ENCODE measurements around the gene ACP1.

The ACP1 gene

GRCh38 chr2:284896-285492 is 20.2 kb downstream of the ACP1 start:
- no peak for TF ChIP-seq CTCF (IDR thresholded peaks at IDR 0.05; ENCODE audit: insufficient read depth, low read depth, low read length, missing control alignments)
- DNase-seq (ENCODE audit: low read depth): no peak
- no peak overlapping the region for H3K4me3 ChIP-seq (ENCODE audit: low read depth, low read length)

GRCh38 chr2:285531-285930 is 20.8 kb downstream of the ACP1 start:
- TF ChIP-seq CTCF (IDR thresholded peaks at IDR 0.05; ENCODE audit: insufficient read depth, low read depth, low read length, missing control alignments): no peak
- no peak for DNase-seq (ENCODE audit: low read depth)
- H3K4me3 ChIP-seq (ENCODE audit: low read depth, low read length): no peak overlapping the region

- TF ChIP-seq CTCF (IDR thresholded peaks at IDR 0.05; ENCODE audit: insufficient read depth, low read depth, low read length, missing control alignments): no peak
- DNase-seq (ENCODE audit: low read depth): no peak
- no peak overlapping the region for H3K4me3 ChIP-seq (ENCODE audit: low read depth, low read length)
Measured at GRCh38 chr2:286035-286434, 21.3 kb downstream of the ACP1 start.

- no peak for DNase-seq (ENCODE audit: low read depth)
- H3K4me3 ChIP-seq (ENCODE audit: low read depth, low read length): no peak overlapping the region
- TF ChIP-seq CTCF (IDR thresholded peaks at IDR 0.05; ENCODE audit: insufficient read depth, low read depth, low read length, missing control alignments): no peak
Measured at GRCh38 chr2:286774-287392, 22.1 kb downstream of the ACP1 start.

GRCh38 chr2:287471-287885 is 22.7 kb downstream of the ACP1 start:
- no peak for TF ChIP-seq CTCF (IDR thresholded peaks at IDR 0.05; ENCODE audit: insufficient read depth, low read depth, low read length, missing control alignments)
- H3K4me3 ChIP-seq (ENCODE audit: low read depth, low read length): no peak overlapping the region
- no peak for DNase-seq (ENCODE audit: low read depth)

- no peak within 1 kb of the TSS for H3K4me3 ChIP-seq (ENCODE audit: low read depth, low read length)
- TF ChIP-seq CTCF (IDR thresholded peaks at IDR 0.05; ENCODE audit: insufficient read depth, low read depth, low read length, missing control alignments): no peak
- DNase-seq (ENCODE audit: low read depth): no peak
Measured at GRCh38 chr2:287911-288757, 23.4 kb downstream of the ACP1 start, which contains the start of gene ALKAL2. ALKAL2 (minus strand) TSS chr2:288091; CDS start chr2:287835, 256 bp downstream.

All from GM12865 (cell line).